Fibroblast of villous mesenchyme (primary cell): ENCODE data around the gene SLCO1B3. TPM values are rescaled to one million over a fixed set of nuclear protein-coding genes. Genes with fewer than 3 reads are reported as not detected.

ENCODE experiments used
- DNase-seq: peaks from one replicate; pipeline ENCODE4 v3.0.0-alpha.2; 2010; ENCODE audit warnings: low read depth
- H3K4me3 ChIP-seq: 2 replicates; pipeline ENCODE4 v1.5.1; 2011; ENCODE audit warnings: low read depth, mild to moderate bottlenecking, low read length
- CTCF ChIP-seq: IDR thresholded peaks from 2 replicates; pipeline ENCODE4 v1.5.1; 2012; ENCODE audit warnings: low read depth, mild to moderate bottlenecking, low read length; ENCODE audit not compliant: insufficient read depth
- total RNA-seq: library from RNA; depleted of rRNA; stranded (reverse); fragments of >200 nt; gene quantifications from 2 replicates; pipeline ENCODE4 v1.2.3, GENCODE V29; 2012

SLCO1B3 gene
- total RNA-seq, 1 donor: not detected

GRCh38 chr12:20865873-20866272 lies 55.4 kb downstream of the SLCO1B3 start:
- TF ChIP-seq CTCF: no peak
- DNase-seq: no peak
- no peak overlapping the region for H3K4me3 ChIP-seq

- H3K4me3 ChIP-seq: no peak overlapping the region
- no peak for TF ChIP-seq CTCF
- no peak for DNase-seq
Observed at GRCh38 chr12:20868277-20868676, 57.8 kb downstream of the SLCO1B3 start.

- TF ChIP-seq CTCF: no peak
- no peak for DNase-seq
- H3K4me3 ChIP-seq: no peak overlapping the region
Observed at GRCh38 chr12:20883288-20883687, 72.8 kb downstream of the SLCO1B3 start.

GRCh38 chr12:20885116-20885515 lies 74.6 kb downstream of the SLCO1B3 start:
- DNase-seq: no peak
- no peak for TF ChIP-seq CTCF
- no peak overlapping the region for H3K4me3 ChIP-seq

GRCh38 chr12:20885552-20885951 lies 75.0 kb downstream of the SLCO1B3 start:
- TF ChIP-seq CTCF: no peak
- no peak overlapping the region for H3K4me3 ChIP-seq
- DNase-seq: no peak

GRCh38 chr12:20917269-20917668 lies 106.8 kb downstream of the SLCO1B3 start:
- H3K4me3 ChIP-seq: no peak overlapping the region
- DNase-seq: no peak
- TF ChIP-seq CTCF: no peak

GRCh38 chr12:20917819-20918218 lies 107.3 kb downstream of the SLCO1B3 start:
- no peak for TF ChIP-seq CTCF
- DNase-seq: no peak
- no peak overlapping the region for H3K4me3 ChIP-seq
